ENCODE results near the gene FCHO2. TPM values are rescaled to one million over a fixed set of nuclear protein-coding genes. Genes with fewer than 3 reads are reported as not detected.

FCHO2 gene
- total and polyA plus RNA-seq, 10 of the 15 experiments (the other 5 are each of a cell fraction or from before 2014, with no cell fraction given) = 0.05 to 1.4 (median 0.18) TPM

DNA sequence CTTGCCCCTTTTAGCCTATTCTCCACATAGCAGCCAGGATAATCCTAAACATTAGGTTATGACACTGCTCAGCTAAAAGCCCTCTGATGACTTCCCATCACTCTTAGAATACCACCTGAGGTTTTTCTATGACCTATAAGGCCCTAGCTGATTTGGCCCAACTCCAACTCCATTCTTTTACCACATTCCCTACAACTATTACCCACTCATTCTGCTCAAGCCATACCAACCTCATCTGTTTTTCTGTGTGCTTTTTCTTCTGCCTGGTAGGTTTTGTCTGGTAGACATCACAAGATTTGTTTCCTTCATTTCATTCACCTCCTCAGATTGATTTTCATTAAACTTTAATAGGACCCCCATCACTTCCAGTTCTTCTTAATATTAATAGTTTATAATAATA is 12.5 kb upstream of the FCHO2 start (continued):
- no peak for TF ChIP-seq CBX5 (IDR thresholded peaks at IDR 0.05; ENCODE audit: low read depth)

GRCh38 chr5:72947498-72947897 is 8.3 kb upstream of the FCHO2 start:
- Histone ChIP-seq H3K27me3 (replicated peaks in 1 of 2; ENCODE audit: control insufficient read depth in 2 of 2, insufficient read depth in 2 of 2, low read length in 1 of 2) (no peaks in the 10 kb centered on the region), H3K4me1 (ENCODE audit: control insufficient read depth, insufficient read depth, low read length) (no peaks in the 10 kb centered on the region), H3K4me2 (ENCODE audit: control insufficient read depth, insufficient read depth) (no peak overlapping the region), H3K4me3 (no peak overlapping the region), H3K9me3 (replicated peaks; ENCODE audit: control insufficient read depth, insufficient read depth, low read length) (no peaks in the 10 kb centered on the region), H4K20me1 (ENCODE audit: control insufficient read depth, insufficient read depth) (no peaks in the 10 kb centered on the region), H2AFZ (ENCODE audit: control insufficient read depth, low read depth, low read length) (no peak overlapping the region), H3K36me3 (ENCODE audit: control insufficient read depth in 2 of 2, insufficient read depth in 2 of 2, low read length in 1 of 2) (no peaks in the 10 kb centered on the region), H3K79me2 (ENCODE audit: control insufficient read depth, insufficient read depth, low read length) (no peaks in the 10 kb centered on the region), H3K27ac (ENCODE audit: control insufficient read depth, insufficient read depth) (no peak overlapping the region), H3K9ac (ENCODE audit: control insufficient read depth, insufficient read depth, low read length) (no peak overlapping the region)
- ChIA-PET RAD21 (ENCODE audit: unreplicated experiment) (no interaction called here), CTCF (no interaction called here), SMC1A (ENCODE audit: uncharacterized antibody, unreplicated experiment) (no interaction called here), POLR2A (no interaction called here)
- no peak for FAIRE-seq
- intact Hi-C loops (cut with micrococcal nuclease; ENCODE audit: unreplicated experiment) (no loop called here), in situ Hi-C loops (cut with MboI) (no loop called here)
- no TSS peak for BruUV-seq (replicated peaks)
- no peak for DNase-seq (ENCODE audit: low read depth, low spot score)
- TF ChIP-seq TARDBP (IDR thresholded peaks at IDR 0.05; ENCODE audit: borderline replicate concordance) (no peak), YBX1 (IDR thresholded peaks at IDR 0.05) (no peak), EED (IDR thresholded peaks at IDR 0.05; ENCODE audit: low read depth) (no peak), RELA (IDR thresholded peaks at IDR 0.05; ENCODE audit: borderline replicate concordance, partially characterized antibody) (no peak), EP300 (IDR thresholded peaks at IDR 0.05; ENCODE audit: borderline replicate concordance in 1 of 2, control insufficient read depth in 1 of 2, low read depth in 2 of 2, low read length in 2 of 2) (no peak), ATF3 (IDR thresholded peaks at IDR 0.05; ENCODE audit: borderline replicate concordance, extremely low read depth, low read depth, low read length) (no peak)
- TF ChIP-seq, protein P1, sequence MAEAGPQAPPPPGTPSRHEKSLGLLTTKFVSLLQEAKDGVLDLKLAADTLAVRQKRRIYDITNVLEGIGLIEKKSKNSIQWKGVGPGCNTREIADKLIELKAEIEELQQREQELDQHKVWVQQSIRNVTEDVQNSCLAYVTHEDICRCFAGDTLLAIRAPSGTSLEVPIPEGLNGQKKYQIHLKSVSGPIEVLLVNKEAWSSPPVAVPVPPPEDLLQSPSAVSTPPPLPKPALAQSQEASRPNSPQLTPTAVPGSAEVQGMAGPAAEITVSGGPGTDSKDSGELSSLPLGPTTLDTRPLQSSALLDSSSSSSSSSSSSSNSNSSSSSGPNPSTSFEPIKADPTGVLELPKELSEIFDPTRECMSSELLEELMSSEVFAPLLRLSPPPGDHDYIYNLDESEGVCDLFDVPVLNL (IDR thresholded peaks at IDR 0.05; ENCODE audit: low read depth, low read length) = no peak
- ATAC-seq = no peak

Data from GM12878 (cell line).